ENCODE measurements around the gene IKZF4. TPM values are rescaled to one million over a fixed set of nuclear protein-coding genes. Genes with fewer than 3 reads are reported as not detected.

The IKZF4 gene
- total and polyA plus RNA-seq, 4 donors: 3.3 to 10.7 (median 5.2) TPM

DNA sequence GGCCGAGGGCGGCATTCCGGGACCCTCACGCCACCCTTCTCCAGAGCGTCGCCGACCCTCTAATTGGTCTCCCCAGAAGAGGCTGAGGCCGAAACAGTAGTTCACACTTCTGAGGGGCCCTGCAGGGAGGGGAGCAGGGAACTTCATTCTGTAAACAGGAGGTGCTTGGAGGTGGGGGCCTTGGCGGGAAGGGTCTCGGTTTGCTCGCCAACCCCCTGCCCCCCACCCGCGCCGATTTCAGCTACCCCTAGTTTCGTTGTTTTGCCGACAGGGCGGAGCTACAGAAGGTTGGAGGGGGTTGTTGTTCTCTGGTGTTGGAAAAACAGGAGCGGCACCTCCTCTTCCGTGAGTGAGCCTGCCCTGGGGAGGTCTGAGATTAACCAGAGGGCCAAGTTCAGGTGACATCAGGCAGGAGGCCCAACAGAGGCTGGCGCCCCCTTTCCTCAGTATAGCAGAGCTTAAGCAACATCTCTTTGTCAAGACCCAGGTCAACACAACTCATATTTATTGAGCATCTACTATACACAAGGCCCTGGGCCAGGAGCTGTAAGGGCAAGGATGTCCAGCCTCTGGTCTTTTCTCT lies 59.8 kb downstream of the IKZF4 start:
- no peak for ATAC-seq (ENCODE audit: insufficient read depth, low FRiP score)
- peak overlapping the region in 1 of 2 donors; percentile 25 for H3K9ac ChIP-seq (ENCODE audit: insufficient read depth in 1 of 2, low read length in 2 of 2)
- H3K4me1 ChIP-seq (ENCODE audit: control insufficient read depth in 5 of 5, insufficient read depth in 5 of 5, low read length in 5 of 5): peaks cover 0 to 17% (median 2%) of the 10 kb centered on the region in 5 donors
- no peaks in the 10 kb centered on the region for H3K9me3 ChIP-seq (ENCODE audit: control insufficient read depth in 4 of 4, insufficient read depth in 3 of 4, low read length in 3 of 4)
- H3K27ac ChIP-seq (ENCODE audit: low read depth in 1 of 2, low read length in 1 of 2): peak overlapping the region in 1 of 2 donors; percentile 88
- no peaks in the 10 kb centered on the region for H3K36me3 ChIP-seq (ENCODE audit: control insufficient read depth in 4 of 4, insufficient read depth in 4 of 4, low read length in 4 of 4)
- peaks cover 0 to 27% (median 25%) of the 10 kb centered on the region in 3 donors for H3K27me3 ChIP-seq (ENCODE audit: control insufficient read depth in 3 of 3, insufficient read depth in 3 of 3, low read length in 2 of 3)
- peak; percentile 9 to 33 (median 28) for DNase-seq
- H3K4me3 ChIP-seq: peak overlapping the region; percentile 54
- 23 to 24% methylated on average over 20 of the region's 20 CpGs for WGBS, 2 donors
- TF ChIP-seq, protein P1, sequence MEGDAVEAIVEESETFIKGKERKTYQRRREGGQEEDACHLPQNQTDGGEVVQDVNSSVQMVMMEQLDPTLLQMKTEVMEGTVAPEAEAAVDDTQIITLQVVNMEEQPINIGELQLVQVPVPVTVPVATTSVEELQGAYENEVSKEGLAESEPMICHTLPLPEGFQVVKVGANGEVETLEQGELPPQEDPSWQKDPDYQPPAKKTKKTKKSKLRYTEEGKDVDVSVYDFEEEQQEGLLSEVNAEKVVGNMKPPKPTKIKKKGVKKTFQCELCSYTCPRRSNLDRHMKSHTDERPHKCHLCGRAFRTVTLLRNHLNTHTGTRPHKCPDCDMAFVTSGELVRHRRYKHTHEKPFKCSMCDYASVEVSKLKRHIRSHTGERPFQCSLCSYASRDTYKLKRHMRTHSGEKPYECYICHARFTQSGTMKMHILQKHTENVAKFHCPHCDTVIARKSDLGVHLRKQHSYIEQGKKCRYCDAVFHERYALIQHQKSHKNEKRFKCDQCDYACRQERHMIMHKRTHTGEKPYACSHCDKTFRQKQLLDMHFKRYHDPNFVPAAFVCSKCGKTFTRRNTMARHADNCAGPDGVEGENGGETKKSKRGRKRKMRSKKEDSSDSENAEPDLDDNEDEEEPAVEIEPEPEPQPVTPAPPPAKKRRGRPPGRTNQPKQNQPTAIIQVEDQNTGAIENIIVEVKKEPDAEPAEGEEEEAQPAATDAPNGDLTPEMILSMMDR (IDR thresholded peaks at IDR 0.05; ENCODE audit: control extremely low read depth, extremely low read depth): no peak

DNA sequence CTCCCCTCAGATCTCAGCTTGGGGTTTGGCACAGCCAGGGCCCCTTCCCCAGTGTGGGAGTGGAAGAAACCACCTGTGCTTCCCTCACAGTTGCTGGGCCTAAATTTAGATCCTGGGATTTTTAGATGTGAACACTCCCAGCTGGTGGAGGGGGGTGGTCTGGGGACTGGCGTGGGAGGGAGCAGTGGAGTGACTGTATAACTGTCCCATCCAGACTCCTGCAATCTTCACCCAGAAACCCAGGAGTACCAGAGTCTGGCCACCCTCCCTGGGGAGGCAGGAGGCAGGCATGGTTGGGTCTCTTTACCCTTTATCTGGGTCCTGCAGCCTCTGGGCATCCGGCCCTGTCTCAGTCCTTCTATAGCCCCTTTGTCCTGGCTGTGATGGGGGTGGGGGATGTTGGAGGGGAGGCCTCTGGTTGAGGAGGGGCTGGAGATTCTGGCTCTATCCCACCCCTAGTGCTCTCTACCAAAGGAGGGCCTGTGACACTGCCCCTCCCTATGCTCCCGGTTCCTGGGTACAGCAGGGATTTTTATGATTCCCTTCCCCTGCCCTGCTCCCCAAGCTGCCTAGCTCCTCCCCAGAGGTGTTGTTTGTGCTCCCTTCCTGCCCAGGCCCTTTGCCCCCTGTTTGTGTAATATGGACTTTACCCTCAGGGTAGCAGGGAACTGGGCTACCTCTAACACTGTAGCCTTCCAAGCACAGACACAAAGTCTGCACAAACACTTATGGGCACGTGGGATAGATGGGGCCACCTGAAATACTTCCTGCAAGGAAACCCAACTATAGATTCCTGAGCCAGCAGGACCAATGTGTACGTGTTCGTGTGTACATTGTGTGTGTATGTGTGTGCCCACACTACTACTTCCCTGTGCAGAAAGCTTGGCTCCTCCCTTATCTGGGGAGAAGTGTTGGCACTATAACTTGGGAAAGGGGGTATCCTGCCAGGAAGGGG lies 60.8 kb downstream of the IKZF4 start:
- peak overlapping the region; percentile 26 for H3K4me3 ChIP-seq
- H3K27me3 ChIP-seq (ENCODE audit: control insufficient read depth in 3 of 3, insufficient read depth in 3 of 3, low read length in 2 of 3): peaks cover 0 to 27% (median 25%) of the 10 kb centered on the region in 3 donors
- DNase-seq (peak; percentile 9 to 58 (median 23)), ATAC-seq (ENCODE audit: insufficient read depth, low FRiP score) (no peak)
- no peaks in the 10 kb centered on the region for H3K36me3 ChIP-seq (ENCODE audit: control insufficient read depth in 4 of 4, insufficient read depth in 4 of 4, low read length in 4 of 4)
- H3K9me3 ChIP-seq (ENCODE audit: control insufficient read depth in 4 of 4, insufficient read depth in 3 of 4, low read length in 3 of 4): no peaks in the 10 kb centered on the region
- peak overlapping the region in 1 of 2 donors; percentile 88 for H3K27ac ChIP-seq (ENCODE audit: low read depth in 1 of 2, low read length in 1 of 2)
- TF ChIP-seq, protein P1 (IDR thresholded peaks at IDR 0.05; ENCODE audit: control extremely low read depth, extremely low read depth): no peak
- no peak overlapping the region for H3K9ac ChIP-seq (ENCODE audit: insufficient read depth in 1 of 2, low read length in 2 of 2)
- H3K4me1 ChIP-seq (ENCODE audit: control insufficient read depth in 5 of 5, insufficient read depth in 5 of 5, low read length in 5 of 5): peaks cover 0 to 17% (median 2%) of the 10 kb centered on the region in 5 donors
- 52 to 65% methylated on average over 5 to 6 of the region's 6 CpGs for WGBS, 2 donors

DNA sequence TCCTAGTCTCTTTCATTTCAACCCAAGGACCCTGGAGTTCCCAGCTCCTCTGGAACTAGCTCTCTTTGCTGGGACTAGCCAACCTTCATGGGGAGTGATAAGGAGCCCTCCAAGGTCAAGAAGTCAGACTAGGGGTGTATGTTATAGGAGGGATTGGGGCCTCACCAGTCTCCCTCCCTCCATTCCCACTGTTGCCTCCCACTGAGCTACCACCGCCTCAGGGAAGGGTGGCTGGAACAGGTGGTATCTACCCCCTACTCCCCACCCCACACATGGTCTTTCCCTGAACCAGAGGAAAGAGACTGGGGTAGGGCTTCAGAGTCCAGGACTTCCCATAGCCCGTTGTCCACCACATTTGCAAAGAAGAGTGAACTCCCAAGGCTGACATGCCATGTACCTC lies 61.5 kb downstream of the IKZF4 start:
- TF ChIP-seq, protein P1 (IDR thresholded peaks at IDR 0.05; ENCODE audit: control extremely low read depth, extremely low read depth): no peak
- H3K27me3 ChIP-seq (ENCODE audit: control insufficient read depth in 3 of 3, insufficient read depth in 3 of 3, low read length in 2 of 3): peaks cover 0 to 27% (median 25%) of the 10 kb centered on the region in 3 donors
- no peak for DNase-seq
- 75 to 93% methylated on average over 2 of the region's 2 CpGs for WGBS, 2 donors
- H3K9me3 ChIP-seq (ENCODE audit: control insufficient read depth in 4 of 4, insufficient read depth in 3 of 4, low read length in 3 of 4): no peaks in the 10 kb centered on the region
- H3K4me1 ChIP-seq (ENCODE audit: control insufficient read depth in 5 of 5, insufficient read depth in 5 of 5, low read length in 5 of 5): peaks cover 0 to 17% (median 2%) of the 10 kb centered on the region in 5 donors
- ATAC-seq (ENCODE audit: insufficient read depth, low FRiP score): no peak
- H3K4me3 ChIP-seq: no peak overlapping the region
- peak overlapping the region in 1 of 2 donors; percentile 27 for H3K27ac ChIP-seq (ENCODE audit: low read depth in 1 of 2, low read length in 1 of 2)
- H3K9ac ChIP-seq (ENCODE audit: insufficient read depth in 1 of 2, low read length in 2 of 2): no peak overlapping the region
- H3K36me3 ChIP-seq (ENCODE audit: control insufficient read depth in 4 of 4, insufficient read depth in 4 of 4, low read length in 4 of 4): no peaks in the 10 kb centered on the region
